Measurements from ENCODE around the gene SRD5A1. TPM values are rescaled to one million over a fixed set of nuclear protein-coding genes. Genes with fewer than 3 reads are reported as not detected.
A peak's percentile ranks its signal among the peaks of the same experiment; 100 is the strongest.

Gene SRD5A1
- total RNA-seq, 1 experiment from 2014 or later = 29.9 TPM

DNA sequence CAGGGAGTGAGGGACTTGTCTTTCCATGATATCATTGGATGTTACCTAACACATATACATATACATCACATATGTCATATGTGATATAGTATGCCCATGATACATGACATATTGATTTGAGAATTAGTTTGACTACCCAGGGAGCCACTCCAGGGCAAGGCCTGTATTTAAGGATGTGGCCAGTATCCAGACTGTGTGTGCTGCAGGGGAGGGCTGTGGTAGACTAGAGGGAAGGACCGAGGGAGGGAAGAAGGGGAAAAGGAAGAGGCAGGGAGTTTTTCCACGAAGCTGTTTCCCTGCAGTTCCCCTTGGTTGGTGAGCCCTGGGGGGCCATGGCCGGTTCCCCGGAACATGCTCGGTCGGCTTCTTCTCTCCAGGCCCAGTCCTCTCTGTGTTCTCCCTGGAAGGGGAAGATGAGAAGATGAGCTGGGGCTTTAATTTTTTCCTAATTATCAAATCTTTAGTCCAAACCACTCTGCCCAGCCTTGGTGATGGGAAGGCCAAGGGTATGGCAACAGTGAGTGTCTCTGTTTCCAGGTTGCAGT, 49.1 kb upstream of the SRD5A1 start:
- no peak overlapping the region for H3K27ac Mint-ChIP-seq
- Histone ChIP-seq H2BK12ac (ENCODE audit: insufficient read length, low read depth, low read length) (no peak overlapping the region), H3K23ac (ENCODE audit: insufficient read length, low read depth, low read length) (no peak overlapping the region), H3T11ph (ENCODE audit: low read length) (no peak overlapping the region), H3K27ac (ENCODE audit: insufficient read length, low read depth, low read length) (no peak overlapping the region), H2BK15ac (ENCODE audit: low read depth, low read length) (no peak overlapping the region), H2BK5ac (ENCODE audit: insufficient read length, low read length) (no peak overlapping the region), H3K4me2 (ENCODE audit: insufficient read depth, insufficient read length, low read length) (no peak overlapping the region), H2AK5ac (ENCODE audit: insufficient read length, low read length) (no peak overlapping the region), H2BK120ac (ENCODE audit: low read depth, low read length, poor library complexity, severe bottlenecking) (no peak overlapping the region), H3K23me2 (ENCODE audit: insufficient read length, low read depth, low read length, poor library complexity, severe bottlenecking) (peaks cover 5% of the 10 kb centered on the region), H3K27me3 (ENCODE audit: insufficient read depth, low read length) (peaks cover 5% of the 10 kb centered on the region; the same call in 1 of the 2 replicates), H3K79me1 (ENCODE audit: insufficient read depth, low read depth, low read length, poor library complexity, severe bottlenecking) (no peaks in the 10 kb centered on the region), H4K8ac (replicated peaks; ENCODE audit: insufficient read length, low read depth, low read length) (no peak overlapping the region), H4K20me1 (ENCODE audit: control insufficient read depth, insufficient read depth, insufficient read length) (no peaks in the 10 kb centered on the region), H2BK20ac (ENCODE audit: low read depth, low read length, poor library complexity, severe bottlenecking) (no peak overlapping the region), H3K9ac (ENCODE audit: extremely low read depth, insufficient read length, low read length) (no peak overlapping the region), H3K9me3 (ENCODE audit: control insufficient read depth, low read depth, low read length) (no peaks in the 10 kb centered on the region), H3K4me1 (ENCODE audit: insufficient read depth, low read length) (peaks cover 4% of the 10 kb centered on the region; the same call in 1 of the 2 replicates), H4K91ac (ENCODE audit: insufficient read length, low read depth, low read length) (no peak overlapping the region), H3K14ac (ENCODE audit: insufficient read depth, low read length) (no peak overlapping the region), H2AFZ (ENCODE audit: low read length) (no peak overlapping the region), H3K4ac (ENCODE audit: low read depth, low read length) (no peak overlapping the region), H3K56ac (ENCODE audit: insufficient read length, low read depth, low read length) (no peak overlapping the region), H3K18ac (ENCODE audit: insufficient read length, low read depth, low read length) (no peak overlapping the region), H3K79me2 (ENCODE audit: insufficient read depth, low read length) (no peaks in the 10 kb centered on the region), H4K5ac (ENCODE audit: insufficient read length, low read depth, low read length) (no peak overlapping the region)
- no CpG with 5 or more reads among the region's 6 CpGs for WGBS (ENCODE audit: extremely low coverage, insufficient read length, low lambda C conversion rate)
- peaks cover 9 to 11% of the 10 kb centered on the region in 2 experiments for H3K4me1 Mint-ChIP-seq
- H3K9me3 Mint-ChIP-seq = peaks cover 0 to under 1% of the 10 kb centered on the region in 2 experiments; a peak in 1 of 5 replicates
- DNase-seq = no peak
- peak overlapping the region; percentile 44 to 73 for H3K4me3 Mint-ChIP-seq
- no peak for TF ChIP-seq CTCF (conservative IDR thresholded peaks at IDR 0.05)
- no peaks in the 10 kb centered on the region for H3K36me3 Mint-ChIP-seq (ENCODE audit: insufficient read depth in 1 of 3, low read depth in 3 of 3)
- peaks cover 73% of the 10 kb centered on the region for H3K27me3 Mint-ChIP-seq (ENCODE audit: low read depth)

All from H9 (cell line).